Fibroblast of pulmonary artery (primary cell): Measurements from ENCODE around the gene EPS15.

Experiments
- DNase-seq: peaks from one replicate; pipeline ENCODE4 v3.0.0-alpha.2; 2010; ENCODE audit warnings: low read depth
- H3K4me3 ChIP-seq: replicated peaks from 2 replicates; pipeline ENCODE4 v1.5.1; 2011; ENCODE audit warnings: low read depth, mild to moderate bottlenecking, control low read depth, low read length, moderate library complexity
- TF ChIP-seq, protein P1 (sequence below): IDR thresholded peaks from 2 replicates; pipeline ENCODE4 v1.5.1; 2011; ENCODE audit warnings: mild to moderate bottlenecking, control low read depth, low read length, inconsistent platforms; ENCODE audit errors: missing control alignments

The EPS15 gene

DNA sequence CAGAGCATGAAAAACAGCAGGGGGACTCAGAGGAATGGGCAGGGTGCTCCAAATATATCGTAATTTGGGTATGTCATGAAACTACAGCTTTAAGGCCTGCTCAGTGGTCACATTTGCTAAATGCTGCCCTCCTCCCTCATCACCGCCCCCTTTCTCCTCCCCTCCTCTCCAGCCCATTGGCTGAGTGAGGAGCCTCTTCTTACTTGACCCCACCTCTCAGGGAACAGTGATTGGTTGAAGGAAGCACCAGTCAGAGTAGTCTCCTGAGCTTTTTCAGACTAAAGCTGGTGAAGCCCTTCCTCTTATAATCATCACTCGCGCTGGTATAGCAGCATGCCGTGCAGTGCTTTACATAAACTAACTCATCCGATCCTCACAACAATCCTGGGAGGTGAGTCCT, 178.7 kb downstream of the EPS15 start:
- TF ChIP-seq, protein P1, sequence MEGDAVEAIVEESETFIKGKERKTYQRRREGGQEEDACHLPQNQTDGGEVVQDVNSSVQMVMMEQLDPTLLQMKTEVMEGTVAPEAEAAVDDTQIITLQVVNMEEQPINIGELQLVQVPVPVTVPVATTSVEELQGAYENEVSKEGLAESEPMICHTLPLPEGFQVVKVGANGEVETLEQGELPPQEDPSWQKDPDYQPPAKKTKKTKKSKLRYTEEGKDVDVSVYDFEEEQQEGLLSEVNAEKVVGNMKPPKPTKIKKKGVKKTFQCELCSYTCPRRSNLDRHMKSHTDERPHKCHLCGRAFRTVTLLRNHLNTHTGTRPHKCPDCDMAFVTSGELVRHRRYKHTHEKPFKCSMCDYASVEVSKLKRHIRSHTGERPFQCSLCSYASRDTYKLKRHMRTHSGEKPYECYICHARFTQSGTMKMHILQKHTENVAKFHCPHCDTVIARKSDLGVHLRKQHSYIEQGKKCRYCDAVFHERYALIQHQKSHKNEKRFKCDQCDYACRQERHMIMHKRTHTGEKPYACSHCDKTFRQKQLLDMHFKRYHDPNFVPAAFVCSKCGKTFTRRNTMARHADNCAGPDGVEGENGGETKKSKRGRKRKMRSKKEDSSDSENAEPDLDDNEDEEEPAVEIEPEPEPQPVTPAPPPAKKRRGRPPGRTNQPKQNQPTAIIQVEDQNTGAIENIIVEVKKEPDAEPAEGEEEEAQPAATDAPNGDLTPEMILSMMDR: no peak
- no peak overlapping the region for H3K4me3 ChIP-seq
- DNase-seq: no peak

DNA sequence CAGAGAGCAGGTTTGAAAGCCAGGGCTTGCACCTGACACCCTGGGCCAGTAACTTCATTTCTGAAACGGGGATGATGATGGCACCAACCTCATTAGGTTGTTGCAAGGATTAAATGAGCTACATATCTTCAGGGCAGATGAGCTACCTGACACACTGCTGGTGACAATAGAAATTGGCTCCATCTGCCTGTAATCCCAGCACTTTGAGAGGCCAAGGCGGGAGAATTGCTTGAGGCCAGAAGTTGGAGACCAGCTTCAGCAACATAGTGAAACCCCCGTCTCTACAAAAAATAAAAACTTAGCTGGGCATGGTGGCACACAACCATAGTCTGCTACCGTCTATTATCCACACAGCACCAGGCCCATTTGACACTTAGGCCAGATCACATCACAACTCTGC, 182.4 kb downstream of the EPS15 start:
- H3K4me3 ChIP-seq: no peak overlapping the region
- TF ChIP-seq, protein P1: no peak
- DNase-seq: no peak

DNA sequence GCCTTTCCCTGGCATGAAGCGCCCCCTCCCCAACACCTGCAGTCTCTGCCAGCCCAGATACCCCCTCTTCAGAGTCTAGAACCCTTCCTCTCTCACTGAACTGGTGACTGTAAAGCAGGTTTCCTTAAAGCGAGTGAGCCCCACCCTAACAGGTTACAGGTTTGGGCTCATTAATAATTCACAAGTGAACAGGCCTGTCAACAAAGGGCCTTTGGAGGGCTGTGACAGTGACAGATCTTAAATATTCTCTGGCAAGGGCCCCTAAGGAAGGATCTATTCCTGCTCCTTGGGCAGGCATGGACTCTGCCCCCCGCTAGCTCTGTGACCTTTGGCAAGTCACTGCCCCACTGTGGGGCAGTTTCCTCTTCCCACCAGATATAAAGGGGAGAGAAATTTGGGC, 183.1 kb downstream of the EPS15 start:
- TF ChIP-seq, protein P1: no peak
- DNase-seq: no peak
- H3K4me3 ChIP-seq: no peak overlapping the region

DNA sequence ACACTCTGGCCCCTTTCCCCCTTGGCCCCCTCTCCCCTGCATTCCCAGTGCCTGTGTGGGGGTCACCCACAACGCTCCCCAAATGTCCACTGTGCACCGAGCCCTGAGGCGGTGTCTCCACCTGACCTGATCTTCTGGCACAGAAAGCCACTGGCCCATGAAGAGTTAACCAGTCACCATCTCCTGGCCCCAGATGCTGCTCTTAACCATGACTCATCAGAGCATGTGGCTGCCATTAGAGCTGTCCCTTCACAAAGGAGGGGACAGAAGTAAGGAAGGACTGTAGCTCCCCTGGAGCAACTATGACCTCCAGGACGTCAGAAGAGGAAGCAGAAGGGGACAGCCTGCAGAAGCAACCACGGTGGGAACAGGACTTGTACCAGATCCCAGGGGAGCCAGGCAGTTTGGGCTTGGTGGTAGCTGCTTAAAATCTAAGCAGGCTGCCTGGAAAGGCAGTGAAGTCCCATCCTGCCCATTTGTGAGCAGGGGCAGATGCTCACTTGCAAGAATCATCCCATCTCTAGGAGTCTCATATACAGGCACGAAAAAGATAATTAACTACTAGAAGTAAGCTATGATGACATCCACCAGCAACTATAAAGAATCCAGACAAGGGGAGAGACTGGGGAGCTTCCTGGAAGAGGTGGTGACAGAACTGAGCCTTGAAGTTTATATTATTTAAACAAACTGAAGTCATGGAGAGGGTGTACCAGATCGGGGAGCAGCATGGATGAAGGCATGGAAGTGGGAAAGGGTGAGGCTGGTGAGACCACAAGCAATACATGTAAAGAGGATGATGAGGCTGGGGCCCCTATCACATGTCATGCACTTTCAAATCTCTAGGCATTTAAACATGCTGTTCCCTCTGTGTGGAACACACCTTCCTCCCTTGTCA, 187.6 kb downstream of the EPS15 start:
- TF ChIP-seq, protein P1: no peak
- H3K4me3 ChIP-seq: no peak overlapping the region
- DNase-seq: peak; percentile 41

DNA sequence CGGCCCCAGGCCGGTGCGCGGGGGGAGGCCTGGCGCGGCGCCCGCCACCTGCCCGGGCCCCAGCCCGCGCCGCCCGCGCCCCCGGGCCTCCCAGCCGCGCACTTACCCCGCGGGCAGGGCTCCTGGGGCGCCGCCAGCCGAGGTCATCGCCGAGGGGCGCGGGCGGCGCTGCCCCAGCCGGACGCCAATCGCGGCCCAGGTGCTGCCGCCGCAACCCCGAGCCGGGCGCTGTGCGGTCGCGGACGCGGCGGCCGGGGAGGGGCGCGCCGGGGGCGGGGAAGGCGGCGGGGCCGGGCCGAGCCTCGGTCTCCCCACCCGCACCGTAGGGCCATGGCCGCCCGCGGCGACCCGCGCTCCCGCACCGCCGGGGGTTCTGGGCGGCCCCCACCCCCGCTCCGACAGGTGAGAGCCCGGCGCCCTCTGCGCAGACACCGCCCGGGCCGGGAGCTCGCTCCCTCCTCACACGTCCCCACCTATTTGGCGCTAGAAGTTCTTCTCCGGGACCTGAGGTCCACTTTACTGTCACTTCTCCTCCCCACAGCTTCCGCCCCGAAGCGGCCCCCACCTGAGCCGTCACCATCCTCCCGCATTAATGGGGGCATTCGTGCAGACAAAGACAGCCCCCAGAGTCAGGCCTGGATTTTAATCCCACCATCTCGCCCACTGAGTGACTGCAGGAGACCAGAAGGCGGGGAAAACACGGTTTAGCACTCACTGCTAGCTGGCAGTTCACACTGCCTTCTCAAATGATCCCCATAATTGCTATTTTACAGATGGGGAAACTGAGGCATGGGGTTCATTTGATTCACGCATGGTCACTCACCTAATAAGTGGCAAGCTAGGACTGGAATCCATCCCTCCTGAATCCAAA, 188.5 kb downstream of the EPS15 start, which contains the start of gene TTC39A:
TTC39A (minus strand) TSS at position 232 of the 871 bp plus-strand sequence; CDS start at position 147, 85 bp downstream.
- TF ChIP-seq, protein P1: no peak
- peak within 1 kb of the TSS; percentile 36 for H3K4me3 ChIP-seq
- no peak for DNase-seq

DNA sequence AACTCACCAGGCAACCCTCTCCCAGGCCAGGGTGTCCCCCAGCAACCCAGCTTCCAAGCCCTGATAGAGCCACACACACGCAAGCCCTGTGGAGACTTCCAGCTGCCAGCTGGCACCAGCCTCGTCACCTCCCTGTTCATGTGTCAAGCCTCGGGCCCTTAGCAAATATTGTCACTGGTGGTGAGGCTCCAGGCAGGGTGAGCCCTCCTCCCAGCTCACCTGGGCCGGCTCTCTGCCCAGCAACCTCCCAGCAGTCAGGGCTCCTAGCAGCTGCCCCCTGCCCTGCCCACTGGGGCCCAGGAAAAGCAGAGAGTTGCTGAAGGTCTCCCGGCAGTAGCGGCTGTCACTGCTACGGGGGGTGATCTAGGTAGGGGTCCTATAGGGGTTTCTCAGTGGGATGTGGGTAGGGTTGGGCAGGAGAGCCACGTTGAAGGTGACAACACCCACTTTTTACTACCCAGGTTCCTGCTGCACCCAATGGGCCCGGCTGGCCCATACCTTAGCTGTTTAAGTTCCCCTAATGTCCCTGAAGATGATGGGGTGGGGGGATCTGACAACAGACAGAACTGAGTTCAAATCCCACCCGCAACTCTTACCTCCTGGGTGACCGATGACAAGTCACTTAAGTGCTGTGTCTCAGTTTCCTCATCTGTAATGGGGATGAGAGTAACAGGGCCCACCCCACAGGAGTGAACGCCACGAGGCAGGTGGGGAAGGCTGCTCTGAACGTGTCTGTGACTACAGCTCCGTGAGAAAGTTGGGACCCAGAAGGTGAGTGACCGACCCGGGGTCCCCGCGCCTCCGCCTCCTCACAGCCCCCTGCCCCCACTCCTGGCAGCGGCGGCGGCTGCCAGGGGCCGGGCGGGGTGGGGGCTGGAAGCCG, 189.4 kb downstream of the EPS15 start:
- no peak for DNase-seq
- TF ChIP-seq, protein P1: no peak
- H3K4me3 ChIP-seq: no peak overlapping the region
